Measurements from ENCODE around the gene PTPRJ.
"Not testable (repeated sequence)": the region's sequence is repeated elsewhere in the genome, so short reads cannot be mapped to it uniquely, and the experiment has no call there.

The PTPRJ gene

DNA sequence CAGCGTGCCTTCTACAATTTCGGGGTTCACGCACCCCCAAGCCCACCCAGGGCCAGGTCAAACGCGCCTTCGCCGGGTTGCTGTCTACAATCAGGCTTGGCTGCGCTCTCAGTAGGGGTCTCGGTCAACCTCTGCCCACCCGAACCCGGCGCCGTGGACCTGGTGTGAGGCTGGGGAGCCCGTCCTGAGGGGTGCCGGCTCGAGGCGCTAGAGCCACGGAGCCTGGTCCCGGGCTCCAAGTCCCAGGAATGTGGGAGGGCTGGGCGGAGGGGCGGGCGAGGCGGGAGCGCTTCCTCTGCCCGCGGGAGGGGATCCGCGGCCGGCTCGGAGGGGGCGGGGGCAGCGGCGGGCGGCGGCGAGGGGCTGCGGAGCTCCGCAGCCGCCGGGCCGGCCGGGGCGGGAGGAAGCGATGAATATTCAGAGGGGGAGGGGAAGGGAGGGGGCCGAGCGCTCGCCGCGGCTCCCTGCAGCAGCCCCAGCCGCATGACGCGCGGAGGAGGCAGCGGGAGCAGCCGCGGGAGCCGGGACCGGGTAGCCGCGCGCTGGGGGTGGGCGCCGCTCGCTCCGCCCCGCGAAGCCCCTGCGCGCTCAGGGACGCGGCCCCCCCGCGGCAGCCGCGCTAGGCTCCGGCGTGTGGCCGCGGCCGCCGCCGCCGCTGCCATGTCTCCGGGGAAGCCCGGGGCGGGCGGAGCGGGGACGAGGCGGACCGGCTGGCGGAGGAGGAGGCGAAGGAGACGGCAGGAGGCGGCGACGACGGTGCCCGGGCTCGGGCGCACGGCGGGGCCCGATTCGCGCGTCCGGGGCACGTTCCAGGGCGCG lies at the start of gene PTPRJ:
Gene PTPRJ (plus strand): TSS at position 472 of the 819 bp plus-strand sequence. CDS start 354 bp downstream, outside the sequence.
- H3K4me3 ChIP-seq (ENCODE audit: low read length), result peak within 1 kb of the TSS; percentile 45
- peak; percentile 45 for DNase-seq (ENCODE audit: low read depth)
- TF ChIP-seq, protein P1, sequence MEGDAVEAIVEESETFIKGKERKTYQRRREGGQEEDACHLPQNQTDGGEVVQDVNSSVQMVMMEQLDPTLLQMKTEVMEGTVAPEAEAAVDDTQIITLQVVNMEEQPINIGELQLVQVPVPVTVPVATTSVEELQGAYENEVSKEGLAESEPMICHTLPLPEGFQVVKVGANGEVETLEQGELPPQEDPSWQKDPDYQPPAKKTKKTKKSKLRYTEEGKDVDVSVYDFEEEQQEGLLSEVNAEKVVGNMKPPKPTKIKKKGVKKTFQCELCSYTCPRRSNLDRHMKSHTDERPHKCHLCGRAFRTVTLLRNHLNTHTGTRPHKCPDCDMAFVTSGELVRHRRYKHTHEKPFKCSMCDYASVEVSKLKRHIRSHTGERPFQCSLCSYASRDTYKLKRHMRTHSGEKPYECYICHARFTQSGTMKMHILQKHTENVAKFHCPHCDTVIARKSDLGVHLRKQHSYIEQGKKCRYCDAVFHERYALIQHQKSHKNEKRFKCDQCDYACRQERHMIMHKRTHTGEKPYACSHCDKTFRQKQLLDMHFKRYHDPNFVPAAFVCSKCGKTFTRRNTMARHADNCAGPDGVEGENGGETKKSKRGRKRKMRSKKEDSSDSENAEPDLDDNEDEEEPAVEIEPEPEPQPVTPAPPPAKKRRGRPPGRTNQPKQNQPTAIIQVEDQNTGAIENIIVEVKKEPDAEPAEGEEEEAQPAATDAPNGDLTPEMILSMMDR (IDR thresholded peaks at IDR 0.05; ENCODE audit: insufficient read depth, low read depth, low read length, missing control alignments), result no peak

DNA sequence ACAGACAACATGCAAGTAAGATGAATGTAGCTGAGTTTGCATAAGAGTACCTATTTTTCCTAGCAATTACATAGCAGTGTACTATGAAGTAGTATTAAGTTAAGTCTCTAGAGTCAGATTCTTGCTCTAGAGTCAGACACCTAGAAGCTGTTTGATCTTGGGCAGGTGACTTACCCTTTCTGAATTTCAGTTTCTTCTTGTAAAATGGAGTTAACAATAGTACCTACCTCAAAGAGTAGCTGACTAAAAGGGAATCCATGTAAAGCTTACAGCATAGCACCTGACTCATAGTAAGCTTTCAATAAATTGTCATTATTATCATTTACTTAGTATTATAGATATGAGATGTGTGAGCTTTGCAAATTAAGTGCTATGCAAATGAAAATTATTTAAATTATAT lies 47.8 kb upstream of the PTPRJ start:
- TF ChIP-seq, protein P1 (IDR thresholded peaks at IDR 0.05; ENCODE audit: insufficient read depth, low read depth, low read length, missing control alignments), result no peak
- H3K4me3 ChIP-seq (ENCODE audit: low read length), result no peak overlapping the region
- no peak for DNase-seq (ENCODE audit: low read depth)

DNA sequence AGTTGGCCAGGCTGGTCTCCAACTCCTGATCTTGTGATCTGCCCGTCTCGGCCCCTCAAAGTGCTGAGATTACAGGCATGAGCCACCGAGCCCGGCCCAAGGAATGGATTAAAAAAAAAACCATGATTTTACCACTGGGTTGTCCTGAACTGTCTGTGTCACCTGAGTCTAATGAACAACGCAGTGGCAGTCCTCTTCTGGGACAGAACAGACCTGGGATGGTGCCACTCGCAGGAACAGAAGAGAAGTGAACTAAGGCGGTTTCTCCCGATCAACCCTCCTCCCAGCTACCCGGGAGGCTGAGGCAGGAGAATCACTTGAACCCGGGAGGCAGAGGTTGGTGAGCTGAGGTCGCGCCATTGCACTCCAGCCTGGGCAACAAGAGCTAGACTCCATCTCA lies 46.6 kb upstream of the PTPRJ start:
- not testable (repeated sequence) for H3K4me3 ChIP-seq (ENCODE audit: low read length); DNase-seq (ENCODE audit: low read depth)

DNA sequence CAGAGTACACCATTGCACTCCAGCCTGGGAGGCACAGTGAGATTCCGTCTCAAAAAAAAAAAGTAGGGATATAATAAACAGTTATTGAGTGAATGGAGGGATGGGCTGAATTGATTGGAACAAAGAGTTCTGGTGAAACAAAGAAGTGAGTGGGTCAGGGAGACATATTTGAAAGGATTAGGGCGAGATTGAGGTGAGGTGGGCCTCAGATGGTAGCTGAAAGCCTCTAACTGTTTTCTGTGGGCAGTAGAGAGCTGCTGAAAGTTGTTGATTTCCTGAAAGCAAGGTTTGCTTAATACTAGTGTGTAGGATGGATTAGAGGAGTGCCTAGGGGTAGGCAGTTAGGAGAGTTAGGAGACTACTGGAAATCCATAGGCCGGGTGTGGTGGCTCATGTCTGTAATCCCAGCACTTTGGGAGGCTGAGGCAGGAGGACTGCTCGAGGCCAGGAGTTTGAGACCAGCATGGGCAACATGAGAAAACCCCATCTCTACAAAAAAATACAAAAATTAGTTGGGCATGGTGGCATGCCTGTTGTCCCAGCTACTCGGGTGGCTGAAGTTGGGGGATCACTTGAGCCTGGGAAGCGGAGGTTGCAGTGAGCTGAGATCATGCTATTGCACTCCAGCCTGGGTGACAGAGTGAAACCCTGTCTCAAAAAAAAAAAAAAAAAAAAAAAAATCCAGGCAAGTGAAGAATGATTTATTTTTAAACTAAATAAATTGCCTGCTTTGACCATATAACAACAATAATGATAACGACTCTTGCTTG lies 41.4 kb upstream of the PTPRJ start:
- TF ChIP-seq, protein P1 (IDR thresholded peaks at IDR 0.05; ENCODE audit: insufficient read depth, low read depth, low read length, missing control alignments), result no peak
- no peak overlapping the region for H3K4me3 ChIP-seq (ENCODE audit: low read length)
- DNase-seq (ENCODE audit: low read depth), result no peak

DNA sequence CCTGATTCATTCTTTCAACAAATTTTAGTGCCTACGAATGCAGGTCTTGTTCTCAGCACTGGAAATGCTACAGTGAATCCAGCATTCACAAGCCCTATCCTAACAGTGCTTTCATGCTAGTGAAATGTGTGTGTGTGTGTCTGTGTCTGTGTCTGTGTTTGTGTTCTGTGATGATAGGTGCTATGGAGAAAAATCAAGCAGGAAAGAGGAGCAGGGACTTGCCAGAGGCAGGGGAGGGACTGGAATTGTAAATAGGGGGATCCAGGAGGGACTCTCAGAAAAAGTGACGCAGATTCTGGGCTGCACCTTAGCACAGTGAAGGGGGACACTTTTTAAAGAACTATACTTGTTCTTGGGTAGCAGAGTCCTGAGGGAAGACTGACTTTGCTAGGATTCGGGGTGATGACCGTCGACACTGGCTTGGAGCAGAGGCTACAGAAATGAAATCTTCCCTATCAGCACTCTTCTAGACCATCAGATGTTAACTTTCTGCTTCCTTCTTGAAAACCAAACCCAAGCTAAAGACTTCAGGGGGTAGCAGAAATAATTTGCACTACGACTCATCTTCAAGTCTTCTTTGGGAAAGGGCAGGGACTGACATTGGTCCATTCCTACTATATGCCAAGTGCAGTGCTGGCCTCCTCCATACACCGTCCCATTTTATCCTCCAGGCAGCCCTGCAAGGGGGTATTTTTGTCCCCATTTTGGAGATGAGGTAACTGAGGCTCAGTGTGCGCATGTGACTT lies 39.3 kb upstream of the PTPRJ start:
- DNase-seq (ENCODE audit: low read depth), result no peak
- TF ChIP-seq, protein P1 (IDR thresholded peaks at IDR 0.05; ENCODE audit: insufficient read depth, low read depth, low read length, missing control alignments), result no peak
- no peak overlapping the region for H3K4me3 ChIP-seq (ENCODE audit: low read length)

DNA sequence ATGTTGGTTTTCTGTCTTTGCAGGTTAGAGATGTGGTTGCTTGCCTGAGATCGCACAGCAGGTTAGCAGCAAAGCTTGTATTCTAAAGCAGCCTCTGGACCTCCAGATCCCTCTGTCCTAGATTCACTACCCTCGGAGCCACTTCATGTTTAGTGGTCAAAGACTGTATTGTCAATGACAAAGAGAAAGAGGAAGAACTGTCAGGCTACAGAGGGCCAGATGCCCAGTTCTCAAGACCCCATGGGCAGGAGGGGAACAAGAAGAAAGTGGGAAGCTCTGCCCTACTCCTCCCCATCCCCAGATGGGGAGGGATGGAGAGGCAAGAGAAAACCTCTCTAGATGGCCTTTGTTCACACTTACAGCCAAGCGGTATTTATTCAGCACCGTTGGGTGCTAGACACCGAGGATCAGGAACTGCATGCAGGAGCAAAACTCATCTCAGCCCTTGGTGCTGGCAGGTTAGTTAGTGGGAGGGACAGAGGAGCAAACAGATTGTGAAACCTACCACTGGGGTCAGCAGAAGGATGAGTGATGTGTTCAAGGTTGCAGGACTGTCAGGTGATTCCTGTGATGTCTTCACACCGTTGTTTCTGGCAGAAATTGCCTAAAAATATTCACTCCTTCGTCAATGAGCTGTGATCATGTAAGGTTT lies 38.3 kb upstream of the PTPRJ start:
- H3K4me3 ChIP-seq (ENCODE audit: low read length), result no peak overlapping the region
- no peak for DNase-seq (ENCODE audit: low read depth)
- TF ChIP-seq, protein P1 (IDR thresholded peaks at IDR 0.05; ENCODE audit: insufficient read depth, low read depth, low read length, missing control alignments), result no peak
